MM.1S (cell line): ENCODE results near the gene KAZALD1.

Source experiments
- DNase-seq: peaks from one replicate; pipeline ENCODE4 v3.0.0-alpha.2; 2015
- H2AFZ ChIP-seq: fragments of 300-600 bp; sonication (generic); 2 replicates; pipeline ENCODE4 v1.6.0; 2016; ENCODE audit warnings: antibody characterized with exemption, low read length
- H3F3A ChIP-seq: fragments of 300-600 bp; sonication (generic); 2 replicates; pipeline ENCODE4 v1.6.1; 2016; ENCODE audit warnings: mild to moderate bottlenecking, antibody characterized with exemption, low read length, moderate library complexity, mixed read lengths; ENCODE audit not compliant: insufficient read depth
- H3K27ac ChIP-seq: fragments of 300-600 bp; sonication (generic); 2 replicates; pipeline ENCODE4 v1.5.1; 2016; ENCODE audit warnings: mild to moderate bottlenecking, low read length
- H3K27me3 ChIP-seq: fragments of 300-600 bp; sonication (generic); replicated peaks from 2 replicates; pipeline ENCODE4 v1.6.0; 2016; ENCODE audit warnings: low read length; ENCODE audit not compliant: insufficient read depth
- H3K36me3 ChIP-seq: fragments of 300-600 bp; sonication (generic); replicated peaks from 2 replicates; pipeline ENCODE4 v1.6.1; 2016; ENCODE audit warnings: mild to moderate bottlenecking, low read length, mixed read lengths; ENCODE audit not compliant: insufficient read depth
- H3K4me1 ChIP-seq: fragments of 300-600 bp; sonication (generic); 2 replicates; pipeline ENCODE4 v1.6.1; 2016; ENCODE audit warnings: low read length, mixed read lengths
- H3K4me2 ChIP-seq: fragments of 300-600 bp; sonication (generic); 2 replicates; pipeline ENCODE4 v1.6.0; 2016; ENCODE audit warnings: low read depth, low read length
- H3K4me3 ChIP-seq: fragments of 300-600 bp; sonication (generic); 2 replicates; pipeline ENCODE4 v1.5.1; 2016; ENCODE audit warnings: low read length, mixed read lengths
- H3K79me2 ChIP-seq: fragments of 300-600 bp; sonication (generic); 2 replicates; pipeline ENCODE4 v1.6.1; 2016; ENCODE audit warnings: mixed run types, low read length, mixed read lengths
- H3K9ac ChIP-seq: fragments of 300-600 bp; sonication (generic); 2 replicates; pipeline ENCODE4 v1.6.1; 2016; ENCODE audit warnings: low read length, mixed read lengths
- H3K9me2 ChIP-seq: fragments of 300-600 bp; sonication (generic); replicated peaks from 2 replicates; pipeline ENCODE4 v1.6.1; 2016; ENCODE audit warnings: mild to moderate bottlenecking, low read length, mixed read lengths; ENCODE audit not compliant: insufficient read depth
- H3K9me3 ChIP-seq: fragments of 300-600 bp; sonication (generic); replicated peaks from 2 replicates; pipeline ENCODE4 v1.6.1; 2016; ENCODE audit warnings: mild to moderate bottlenecking, low read length, mixed read lengths; ENCODE audit not compliant: insufficient read depth
- H4K20me1 ChIP-seq: fragments of 300-600 bp; sonication (generic); 2 replicates; pipeline ENCODE4 v1.6.1; 2016; ENCODE audit warnings: mild to moderate bottlenecking, low read length, moderate library complexity, mixed read lengths; ENCODE audit not compliant: insufficient read depth
- EZH2 ChIP-seq: fragments of 300-600 bp; sonication (generic); optimal IDR thresholded peaks from 2 replicates; pipeline ENCODE3; 2017; ENCODE audit warnings: low read depth, mild to moderate bottlenecking, antibody characterized with exemption, low read length, mixed read lengths
- EZH2phosphoT487 ChIP-seq: fragments of 300-600 bp; sonication (generic); IDR thresholded peaks from 2 replicates; pipeline ENCODE4 v1.6.1; 2018; ENCODE audit warnings: antibody characterized with exemption, low read length
- TF ChIP-seq, protein P1 (sequence below): fragments of 300-600 bp; sonication (generic); IDR thresholded peaks from 2 replicates; pipeline ENCODE4 v1.5.1; 2016; ENCODE audit warnings: antibody characterized with exemption, low read length, mixed read lengths

Gene KAZALD1

DNA sequence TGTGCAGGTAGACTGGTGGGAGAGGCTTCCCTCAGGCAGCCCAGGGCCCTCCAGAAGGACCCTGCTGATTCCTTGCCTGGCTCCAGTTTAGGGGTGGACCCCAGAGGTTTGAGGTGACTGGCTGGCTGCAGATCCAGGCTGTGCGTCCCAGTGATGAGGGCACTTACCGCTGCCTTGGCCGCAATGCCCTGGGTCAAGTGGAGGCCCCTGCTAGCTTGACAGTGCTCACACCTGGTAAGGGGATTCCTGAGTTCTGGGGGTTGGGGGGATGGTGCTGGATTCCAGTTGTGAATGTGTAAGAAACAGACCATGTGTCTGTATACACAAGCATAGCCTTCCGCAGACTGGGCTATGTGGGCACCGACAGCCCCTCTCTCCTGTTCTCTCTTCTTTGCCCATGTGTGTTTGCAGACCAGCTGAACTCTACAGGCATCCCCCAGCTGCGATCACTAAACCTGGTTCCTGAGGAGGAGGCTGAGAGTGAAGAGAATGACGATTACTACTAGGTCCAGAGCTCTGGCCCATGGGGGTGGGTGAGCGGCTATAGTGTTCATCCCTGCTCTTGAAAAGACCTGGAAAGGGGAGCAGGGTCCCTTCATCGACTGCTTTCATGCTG is 2.7 kb downstream of the KAZALD1 start:
- Histone ChIP-seq H3K4me2 (no peak overlapping the region), H3K9me3 (no peaks in the 10 kb centered on the region), H3K27me3 (no peaks in the 10 kb centered on the region), H3K9ac (no peak overlapping the region), H3K79me2 (peaks cover 10% of the 10 kb centered on the region), H3K9me2 (no peaks in the 10 kb centered on the region), H3K27ac (no peak overlapping the region), H3K4me1 (peaks cover 22% of the 10 kb centered on the region), H3K36me3 (no peaks in the 10 kb centered on the region), H3K4me3 (no peak overlapping the region), H2AFZ (no peak overlapping the region), H3F3A (peaks cover 22% of the 10 kb centered on the region; the same call in 1 of the 2 replicates), H4K20me1 (no peaks in the 10 kb centered on the region)
- TF ChIP-seq EZH2, result no peak
- TF ChIP-seq EZH2phosphoT487, result no peak
- TF ChIP-seq, protein P1, sequence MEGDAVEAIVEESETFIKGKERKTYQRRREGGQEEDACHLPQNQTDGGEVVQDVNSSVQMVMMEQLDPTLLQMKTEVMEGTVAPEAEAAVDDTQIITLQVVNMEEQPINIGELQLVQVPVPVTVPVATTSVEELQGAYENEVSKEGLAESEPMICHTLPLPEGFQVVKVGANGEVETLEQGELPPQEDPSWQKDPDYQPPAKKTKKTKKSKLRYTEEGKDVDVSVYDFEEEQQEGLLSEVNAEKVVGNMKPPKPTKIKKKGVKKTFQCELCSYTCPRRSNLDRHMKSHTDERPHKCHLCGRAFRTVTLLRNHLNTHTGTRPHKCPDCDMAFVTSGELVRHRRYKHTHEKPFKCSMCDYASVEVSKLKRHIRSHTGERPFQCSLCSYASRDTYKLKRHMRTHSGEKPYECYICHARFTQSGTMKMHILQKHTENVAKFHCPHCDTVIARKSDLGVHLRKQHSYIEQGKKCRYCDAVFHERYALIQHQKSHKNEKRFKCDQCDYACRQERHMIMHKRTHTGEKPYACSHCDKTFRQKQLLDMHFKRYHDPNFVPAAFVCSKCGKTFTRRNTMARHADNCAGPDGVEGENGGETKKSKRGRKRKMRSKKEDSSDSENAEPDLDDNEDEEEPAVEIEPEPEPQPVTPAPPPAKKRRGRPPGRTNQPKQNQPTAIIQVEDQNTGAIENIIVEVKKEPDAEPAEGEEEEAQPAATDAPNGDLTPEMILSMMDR, result no peak
- peak; percentile 2 for DNase-seq

DNA sequence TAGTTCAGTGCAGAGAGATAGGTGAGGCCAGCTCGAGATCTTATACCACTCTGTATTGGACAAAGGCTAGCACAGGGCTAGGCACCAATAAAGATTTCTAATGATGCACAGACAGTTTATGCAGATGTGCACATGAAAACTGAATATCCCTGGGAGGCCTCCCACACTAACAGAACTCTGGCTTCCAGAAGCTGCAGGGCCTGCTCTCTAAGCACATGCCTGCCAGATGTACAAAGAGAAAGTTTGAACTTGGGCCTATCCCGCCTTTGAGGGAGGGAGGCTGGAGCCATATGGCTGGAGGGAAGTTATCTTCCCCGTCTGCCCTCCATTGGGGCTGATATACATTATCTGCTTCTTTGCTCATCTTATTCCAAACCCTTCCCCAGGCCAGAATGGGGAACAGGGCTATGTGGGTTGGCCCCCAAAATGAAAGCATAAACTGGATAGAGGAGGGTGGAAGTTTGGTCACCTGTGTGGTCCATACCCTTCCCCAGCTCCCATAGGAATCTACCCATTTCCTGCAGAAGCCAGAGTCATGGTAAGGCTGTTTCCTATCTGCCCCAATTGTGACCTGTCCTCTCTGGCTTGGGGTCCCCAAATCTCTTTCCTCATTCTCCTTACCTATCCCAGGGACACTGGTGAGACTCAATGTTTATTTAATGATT is 3.8 kb downstream of the KAZALD1 start:
- Histone ChIP-seq H2AFZ (peak overlapping the region; percentile 89; the same call in 1 of the 2 replicates), H3K4me1 (peaks cover 18% of the 10 kb centered on the region), H3K9me3 (no peaks in the 10 kb centered on the region), H3K4me2 (peak overlapping the region; percentile 96), H3K27ac (peak overlapping the region; percentile 15; the same call in 1 of the 2 replicates), H3K36me3 (no peaks in the 10 kb centered on the region), H3K79me2 (no peaks in the 10 kb centered on the region), H4K20me1 (no peaks in the 10 kb centered on the region), H3K9ac (peak overlapping the region; percentile 2; the same call in 1 of the 2 replicates), H3F3A (peaks cover 17% of the 10 kb centered on the region; the same call in 1 of the 2 replicates), H3K9me2 (no peaks in the 10 kb centered on the region), H3K4me3 (peak overlapping the region; percentile 73), H3K27me3 (no peaks in the 10 kb centered on the region)
- no peak for DNase-seq
- TF ChIP-seq EZH2 (no peak), EZH2phosphoT487 (no peak)
- TF ChIP-seq, protein P1, result no peak

DNA sequence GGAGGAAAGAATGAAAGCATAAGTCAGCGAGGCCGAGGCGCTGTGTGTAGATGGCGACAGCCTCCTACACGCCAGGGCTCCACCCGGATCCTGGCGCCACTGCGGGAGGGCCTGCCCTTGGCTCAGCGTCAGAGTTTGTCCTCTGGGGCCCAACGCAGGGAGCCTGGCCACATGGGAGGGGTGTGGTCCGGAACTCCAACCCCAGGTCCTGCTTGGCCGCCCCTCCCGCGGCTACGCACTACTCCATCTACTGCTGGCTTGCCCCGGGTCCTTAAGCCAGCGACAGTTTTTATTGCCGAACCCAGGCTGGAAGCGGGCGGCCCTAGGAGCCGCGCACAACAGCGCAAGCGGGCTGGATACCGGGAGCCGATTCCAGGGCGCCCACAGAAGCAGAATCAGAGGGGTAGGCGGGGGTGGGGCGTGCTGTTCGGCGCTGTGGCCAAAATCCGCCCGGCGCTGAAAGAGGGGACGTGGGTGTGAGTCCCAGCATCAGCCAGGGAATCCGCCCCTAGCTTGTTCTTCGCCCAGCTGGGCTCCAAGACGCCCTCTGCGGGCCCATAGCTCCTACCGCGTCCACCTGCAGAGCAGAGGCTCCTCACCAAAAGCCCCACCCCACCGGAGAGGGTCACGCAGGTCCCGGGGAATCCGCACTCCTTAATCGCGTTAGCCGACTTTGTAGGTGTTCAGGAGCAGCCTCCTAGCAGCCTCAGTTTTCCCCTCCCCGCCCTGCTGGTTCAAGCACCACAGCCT is 4.5 kb downstream of the KAZALD1 start:
- H3K4me2 ChIP-seq, result peak overlapping the region; percentile 96
- peak overlapping the region; percentile 73 for H3K4me3 ChIP-seq
- peak overlapping the region; percentile 2; the same call in 1 of the 2 replicates for H3K9ac ChIP-seq
- no peaks in the 10 kb centered on the region for H3K9me3 ChIP-seq
- peak overlapping the region; percentile 15; the same call in 1 of the 2 replicates for H3K27ac ChIP-seq
- H2AFZ ChIP-seq, result peak overlapping the region; percentile 89
- no peaks in the 10 kb centered on the region for H3K27me3 ChIP-seq
- peak; percentile 75 for DNase-seq
- H3K79me2 ChIP-seq, result no peaks in the 10 kb centered on the region
- peaks cover 23% of the 10 kb centered on the region for H3K4me1 ChIP-seq
- no peaks in the 10 kb centered on the region for H3K36me3 ChIP-seq
- H3F3A ChIP-seq, result peaks cover 13% of the 10 kb centered on the region; the same call in 1 of the 2 replicates
- H4K20me1 ChIP-seq, result no peaks in the 10 kb centered on the region
- no peaks in the 10 kb centered on the region for H3K9me2 ChIP-seq
- TF ChIP-seq EZH2phosphoT487, result no peak
- no peak for TF ChIP-seq EZH2
- TF ChIP-seq, protein P1, result peak; percentile 66
